ENCODE results near the gene NAA40. TPM values are rescaled to one million over a fixed set of nuclear protein-coding genes. Genes with fewer than 3 reads are reported as not detected.
A peak's percentile ranks its signal among the peaks of the same experiment; 100 is the strongest.

Gene NAA40
- total RNA-seq, 1 donor from 2014 or later = 30.3 TPM

DNA sequence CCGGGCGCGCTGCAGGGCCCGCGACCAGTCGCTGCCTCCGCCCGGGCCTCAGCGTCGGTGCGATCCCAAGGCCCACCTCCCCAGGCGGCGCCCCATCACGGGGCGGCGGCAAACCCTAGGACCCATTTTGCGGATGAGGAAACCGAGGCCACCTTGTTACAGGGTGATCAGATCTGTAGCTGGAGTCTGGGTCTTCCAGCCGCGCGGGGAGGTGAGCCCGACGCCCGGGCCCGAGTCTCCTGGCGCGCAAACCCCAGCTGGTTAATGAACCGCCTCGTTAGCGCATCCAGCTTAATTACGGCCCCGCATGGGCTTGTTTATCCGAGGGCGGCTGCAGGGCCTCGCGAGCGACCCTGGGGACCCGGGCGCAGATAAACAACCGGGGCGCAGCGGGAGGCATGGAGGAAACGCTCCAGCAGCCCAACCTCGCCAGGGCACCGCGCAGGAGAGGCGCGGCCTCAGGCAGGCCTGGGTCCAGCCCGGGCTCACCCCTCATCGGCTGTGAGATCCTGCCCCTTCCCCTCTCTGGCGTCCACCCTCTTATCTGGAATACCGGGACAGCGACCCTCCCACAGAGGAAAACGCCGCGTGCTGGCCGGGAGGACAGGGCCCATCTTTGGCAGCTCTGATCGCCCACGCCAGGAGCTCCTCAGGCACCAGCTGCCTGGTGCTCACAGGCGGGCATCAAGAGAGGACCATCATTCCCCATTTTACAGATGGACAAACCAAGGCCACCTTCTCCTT, 62.1 kb downstream of the NAA40 start:
- Mint-ChIP-seq H3K9me3 (no peaks in the 10 kb centered on the region), H3K27me3 (ENCODE audit: low read depth) (peaks cover 2% of the 10 kb centered on the region), H3K27ac (no peak overlapping the region), H3K4me1 (ENCODE audit: low read depth) (peaks cover 2% of the 10 kb centered on the region), H3K36me3 (ENCODE audit: low read depth) (peaks cover 14% of the 10 kb centered on the region), H3K4me3 (ENCODE audit: low read depth) (peak overlapping the region; percentile 43)
- intact Hi-C loops (cut with micrococcal nuclease) = loop anchor here (1.0 kb wide), 1 partner anchor 147 kb away; no protein-coding TSS in a partner anchor
- no peak for DNase-seq (ENCODE audit: low spot score)

- no peaks in the 10 kb centered on the region for H3K9me3 Mint-ChIP-seq
- H3K4me1 Mint-ChIP-seq (ENCODE audit: low read depth) = peaks cover 2% of the 10 kb centered on the region
- peaks cover 8% of the 10 kb centered on the region for H3K27me3 Mint-ChIP-seq (ENCODE audit: low read depth)
- peaks cover 14% of the 10 kb centered on the region for H3K36me3 Mint-ChIP-seq (ENCODE audit: low read depth)
- intact Hi-C loops (cut with micrococcal nuclease) = no loop called here
- H3K4me3 Mint-ChIP-seq (ENCODE audit: low read depth) = no peak overlapping the region
- DNase-seq (ENCODE audit: low spot score) = no peak
- no peak overlapping the region for H3K27ac Mint-ChIP-seq
Measured at GRCh38 chr11:64001484-64002420, 63.0 kb downstream of the NAA40 start.

DNA sequence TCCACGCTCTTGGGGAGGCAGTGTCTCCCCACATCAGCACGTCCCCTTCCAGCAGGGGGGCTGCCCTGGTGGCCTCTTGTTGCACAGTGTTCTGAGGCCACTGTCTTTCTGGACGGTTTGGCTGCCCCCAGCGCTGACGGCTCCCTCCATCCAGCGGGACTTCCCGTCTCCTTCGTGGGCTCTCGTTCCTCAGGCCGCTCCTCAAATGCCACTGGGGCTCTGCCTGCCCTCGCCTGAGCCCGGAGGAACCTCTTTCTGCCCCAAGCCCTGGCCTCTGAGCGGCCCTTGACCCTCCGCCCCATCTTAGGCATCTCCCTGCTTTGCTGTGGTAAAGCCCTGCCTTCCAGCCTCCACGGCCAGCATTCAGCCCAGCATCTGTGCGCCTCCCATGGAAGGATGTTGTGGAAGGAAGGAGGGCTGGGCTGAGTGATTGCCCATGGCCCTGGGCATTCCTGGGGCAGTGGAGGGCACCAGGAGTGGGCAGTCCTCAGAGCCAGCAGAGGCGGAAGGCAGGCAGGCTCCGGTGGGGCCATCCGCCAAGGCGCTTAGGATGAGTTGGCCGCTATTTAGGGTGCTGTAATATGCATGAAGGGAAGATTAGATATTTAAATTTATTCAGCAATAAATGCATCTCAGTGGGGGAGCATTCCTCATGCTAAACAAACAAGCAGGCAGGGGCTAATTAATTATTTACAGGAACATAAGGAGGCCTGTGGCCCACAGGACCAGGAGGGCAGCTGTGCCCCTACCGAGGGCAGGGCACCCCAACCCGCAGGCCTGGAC, 65.2 kb downstream of the NAA40 start:
- H3K36me3 Mint-ChIP-seq (ENCODE audit: low read depth) = no peaks in the 10 kb centered on the region
- DNase-seq (ENCODE audit: low spot score) = no peak
- no peak overlapping the region for H3K27ac Mint-ChIP-seq
- no peaks in the 10 kb centered on the region for H3K9me3 Mint-ChIP-seq
- intact Hi-C loops (cut with micrococcal nuclease) = no loop called here
- H3K4me3 Mint-ChIP-seq (ENCODE audit: low read depth) = no peak overlapping the region
- H3K27me3 Mint-ChIP-seq (ENCODE audit: low read depth) = peaks cover 27% of the 10 kb centered on the region
- peaks cover 5% of the 10 kb centered on the region for H3K4me1 Mint-ChIP-seq (ENCODE audit: low read depth)

DNA sequence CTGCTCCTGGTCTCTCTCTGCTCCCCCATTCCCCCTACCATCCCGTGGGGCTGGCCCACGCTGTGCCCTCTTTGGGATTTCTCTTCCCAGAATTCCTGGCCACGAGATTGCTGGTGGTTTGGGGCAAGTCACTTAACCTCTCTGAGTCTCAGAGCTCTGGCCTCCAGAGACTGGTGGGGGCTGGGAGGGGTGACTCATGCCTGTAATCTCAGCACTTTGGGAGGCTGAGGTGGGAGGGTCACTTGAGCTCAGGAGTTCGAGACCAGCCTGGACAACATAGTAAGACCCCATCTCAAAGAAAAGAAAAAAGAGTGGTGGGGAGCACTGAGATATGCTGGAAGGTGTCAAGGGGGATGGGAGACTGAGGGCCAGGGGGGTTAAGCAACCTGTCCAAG, 65.8 kb downstream of the NAA40 start:
- Mint-ChIP-seq H3K4me3 (ENCODE audit: low read depth) (no peak overlapping the region), H3K9me3 (no peaks in the 10 kb centered on the region), H3K4me1 (ENCODE audit: low read depth) (peaks cover 5% of the 10 kb centered on the region), H3K27ac (no peak overlapping the region), H3K36me3 (ENCODE audit: low read depth) (no peaks in the 10 kb centered on the region), H3K27me3 (ENCODE audit: low read depth) (peaks cover 27% of the 10 kb centered on the region)
- no peak for DNase-seq (ENCODE audit: low spot score)
- intact Hi-C loops (cut with micrococcal nuclease) = no loop called here

DNA sequence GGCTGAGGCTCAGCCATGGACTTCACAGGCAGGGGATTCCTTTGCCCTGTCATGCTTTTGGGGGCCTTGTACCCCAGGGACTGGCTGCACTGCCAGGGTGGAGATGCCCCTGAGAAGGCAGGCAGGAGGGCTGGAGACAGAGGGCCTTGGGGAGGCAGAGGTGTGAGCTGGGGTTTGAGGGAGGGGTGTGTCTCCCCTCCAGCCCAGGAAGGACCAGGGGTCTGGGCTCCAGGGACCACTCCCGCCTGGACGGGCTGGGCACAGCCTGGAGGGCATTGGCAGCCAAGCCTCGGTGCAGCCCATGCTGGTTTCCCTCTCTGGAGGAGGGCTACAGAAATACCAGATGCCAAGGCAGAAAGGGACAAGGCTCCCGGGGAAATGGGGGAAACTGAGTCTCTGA, 66.9 kb downstream of the NAA40 start:
- Mint-ChIP-seq H3K27me3 (ENCODE audit: low read depth) (peaks cover 27% of the 10 kb centered on the region), H3K36me3 (ENCODE audit: low read depth) (no peaks in the 10 kb centered on the region), H3K9me3 (peaks cover 9% of the 10 kb centered on the region), H3K27ac (no peak overlapping the region), H3K4me3 (ENCODE audit: low read depth) (no peak overlapping the region), H3K4me1 (ENCODE audit: low read depth) (peaks cover 5% of the 10 kb centered on the region)
- intact Hi-C loops (cut with micrococcal nuclease) = no loop called here
- DNase-seq (ENCODE audit: low spot score) = no peak

GRCh38 chr11:64006398-64006797, 67.6 kb downstream of the NAA40 start:
- peaks cover 13% of the 10 kb centered on the region for H3K9me3 Mint-ChIP-seq
- peaks cover 3% of the 10 kb centered on the region for H3K4me1 Mint-ChIP-seq (ENCODE audit: low read depth)
- H3K27ac Mint-ChIP-seq = no peak overlapping the region
- DNase-seq (ENCODE audit: low spot score) = no peak
- no peak overlapping the region for H3K4me3 Mint-ChIP-seq (ENCODE audit: low read depth)
- intact Hi-C loops (cut with micrococcal nuclease) = no loop called here
- no peaks in the 10 kb centered on the region for H3K36me3 Mint-ChIP-seq (ENCODE audit: low read depth)
- H3K27me3 Mint-ChIP-seq (ENCODE audit: low read depth) = peaks cover 25% of the 10 kb centered on the region

Other genes starting within 250 kb of the NAA40 start
- 7.0 and 8.9 TPM in 2 replicates for gene ZFTA, start 170.2 kb upstream of the NAA40 start, total RNA-seq
- gene SPINDOC, start 125.5 kb upstream of the NAA40 start, total RNA-seq = 67.0 and 69.2 TPM in 2 replicates
- gene MARK2, start 99.9 kb upstream of the NAA40 start, total RNA-seq = 36.5 and 38.8 TPM in 2 replicates
- gene RCOR2, start 21.8 kb upstream of the NAA40 start, total RNA-seq = 0.41 and 0.43 TPM in 2 replicates
- 312 and 326 TPM in 2 replicates for gene COX8A, start 35.6 kb downstream of the NAA40 start, total RNA-seq
- gene OTUB1, start 47.4 kb downstream of the NAA40 start, total RNA-seq = 107 and 110 TPM in 2 replicates
- gene FLRT1, start 96.9 kb downstream of the NAA40 start, total RNA-seq = not detected in 2 replicates
- 23.4 and 26.7 TPM in 2 replicates for gene MACROD1, start 227.1 kb downstream of the NAA40 start, total RNA-seq
- gene STIP1, start 247.2 kb downstream of the NAA40 start, total RNA-seq = 480 and 484 TPM in 2 replicates